CD4-positive, alpha-beta T cell treated with Interleukin-4 for 4 hours (primary cell): Measurements from ENCODE around the gene OR2M5.

Experiments
- DNase-seq: peaks from one replicate; pipeline ENCODE4 v3.0.0-alpha.2; 2020

The OR2M5 gene

GRCh38 chr1:248144513-248145198, at the start of gene OR2M5:
Gene OR2M5 (plus strand): TSS chr1:248145148. CDS start chr1:248145148, 0 bp downstream.
- no peak for DNase-seq

GRCh38 chr1:248098529-248098928, 46.4 kb upstream of the OR2M5 start:
- DNase-seq, result no peak

- no peak for DNase-seq
Measured at GRCh38 chr1:248102847-248103246, 42.1 kb upstream of the OR2M5 start.

- no peak for DNase-seq
Measured at GRCh38 chr1:248111157-248111556, 33.8 kb upstream of the OR2M5 start.

GRCh38 chr1:248114890-248115289, 30.1 kb upstream of the OR2M5 start:
- no peak for DNase-seq

GRCh38 chr1:248127653-248128052, 17.3 kb upstream of the OR2M5 start:
- DNase-seq, result no peak

- DNase-seq, result no peak
Measured at GRCh38 chr1:248136811-248137210, 8.1 kb upstream of the OR2M5 start.

- DNase-seq, result no peak
Measured at GRCh38 chr1:248140846-248141245, 4.1 kb upstream of the OR2M5 start.

- no peak for DNase-seq
Measured at GRCh38 chr1:248143311-248143710, 1.6 kb upstream of the OR2M5 start.

GRCh38 chr1:248152056-248152827, 7.3 kb downstream of the OR2M5 start:
- DNase-seq, result no peak

GRCh38 chr1:248155927-248156326, 11.0 kb downstream of the OR2M5 start:
- no peak for DNase-seq

GRCh38 chr1:248158758-248159157, 13.8 kb downstream of the OR2M5 start:
- DNase-seq, result no peak

GRCh38 chr1:248164031-248164430, 19.1 kb downstream of the OR2M5 start:
- DNase-seq, result no peak

- DNase-seq, result no peak
Measured at GRCh38 chr1:248165186-248165585, 20.2 kb downstream of the OR2M5 start.

- DNase-seq, result no peak
Measured at GRCh38 chr1:248174521-248174920, 29.6 kb downstream of the OR2M5 start, which contains the start of gene OR2M2. Gene OR2M2 (plus strand): TSS chr1:248174821. CDS start chr1:248179986, 5,165 bp downstream.

GRCh38 chr1:248183996-248184395, 39.0 kb downstream of the OR2M5 start:
- no peak for DNase-seq

- DNase-seq, result no peak
Measured at GRCh38 chr1:248187363-248187762, 42.4 kb downstream of the OR2M5 start.

GRCh38 chr1:248189026-248189425, 44.1 kb downstream of the OR2M5 start:
- no peak for DNase-seq

- no peak for DNase-seq
Measured at GRCh38 chr1:248194117-248194516, 49.2 kb downstream of the OR2M5 start.
